B cell (primary cell): ENCODE measurements around the gene ANKRD11. TPM values are rescaled to one million over a fixed set of nuclear protein-coding genes. Genes with fewer than 3 reads are reported as not detected.

Experiments used
- ATAC-seq: fragments of 200-7000 bp; cut with Tn5 transposase; one replicate; pipeline ENCODE4 v1.10.0; 2021; ENCODE audit warnings: low read depth, mild to moderate bottlenecking, moderate number of reproducible peaks, moderate library complexity
- CTCF ChIA-PET: fragments of 350-600 bp; sonication (Branson Sonifier 250); formaldehyde crosslinking; loops from one replicate; lab custom pipeline; 2021; ENCODE audit warnings: antibody characterized with exemption, inconsistent platforms; lab: Charles Lee
- POLR2A ChIA-PET: fragments of 350-600 bp; sonication (Branson Sonifier 250); formaldehyde crosslinking; loops from one replicate; lab custom pipeline; 2021; ENCODE audit warnings: antibody characterized with exemption; lab: Charles Lee
- DNase-seq: peaks from one replicate; pipeline ENCODE4 v3.0.0; 2013
- H2AFZ ChIP-seq: 2 replicates; pipeline ENCODE4 v1.6.1; 2012; ENCODE audit warnings: mild to moderate bottlenecking, low read depth, low read length; ENCODE audit not compliant: insufficient read depth, poor library complexity, severe bottlenecking
- H3K27ac ChIP-seq, 2 donors: 1 replicate in 1 of 2; 2 replicates in 1 of 2; pipeline ENCODE4 v1.5.1; 2012 to 2013; ENCODE audit warnings: low read length in 2 of 2, mild to moderate bottlenecking in 2 of 2, moderate library complexity in 1 of 2
- H3K27me3 ChIP-seq, 4 experiments: fragments of 200-600 bp in 1 of 4; sonication (generic) in 1 of 4; replicated peaks in 1 of 4; 1 replicate in 2 of 4; 2 replicates in 2 of 4; pipeline versions ENCODE4 v1.6.1 to v1.7.0; 2013 to 2016; ENCODE audit warnings: low read length in 3 of 4, mild to moderate bottlenecking in 2 of 4, mixed read lengths in 1 of 4, moderate library complexity in 1 of 4; ENCODE audit not compliant: insufficient read depth in 4 of 4, control insufficient read depth in 3 of 4; ENCODE audit errors: control extremely low read depth in 1 of 4
- H3K36me3 ChIP-seq, 2 experiments: replicated peaks in 1 of 2; 1 replicate in 1 of 2; 2 replicates in 1 of 2; pipeline versions ENCODE4 v1.6.1 to v1.7.1; 2013; ENCODE audit warnings: low read length in 1 of 2; ENCODE audit not compliant: insufficient read depth in 2 of 2, control insufficient read depth in 1 of 2; ENCODE audit errors: control extremely low read depth in 1 of 2, extremely low read depth in 1 of 2
- H3K4me1 ChIP-seq, 2 donors: fragments of 200-600 bp in 1 of 2; sonication (generic) in 1 of 2; 1 replicate in 1 of 2; 2 replicates in 1 of 2; pipeline versions ENCODE4 v1.5.1 to v1.6.1; 2013 to 2017; ENCODE audit warnings: low read length in 2 of 2; ENCODE audit not compliant: control insufficient read depth in 2 of 2, insufficient read depth in 2 of 2
- H3K4me2 ChIP-seq: replicated peaks from 2 replicates; pipeline ENCODE3; 2012; ENCODE audit warnings: mild to moderate bottlenecking, low read depth, low read length; ENCODE audit not compliant: poor library complexity, severe bottlenecking
- H3K4me3 ChIP-seq, 5 experiments: fragments of 200-600 bp in 1 of 5; sonication (generic) in 1 of 5; 1 replicate in 3 of 5; 2 replicates in 2 of 5; pipeline versions ENCODE4 v1.5.1 to v1.7.0; 2011 to 2016; ENCODE audit warnings: low read length in 4 of 5, mild to moderate bottlenecking in 4 of 5, low read depth in 2 of 5, control low read depth in 1 of 5, moderate library complexity in 1 of 5; ENCODE audit not compliant: insufficient read depth in 1 of 5; ENCODE audit errors: control extremely low read depth in 1 of 5, extremely low read depth in 1 of 5
- H3K79me2 ChIP-seq: fragments of 200-600 bp; sonication (generic); one replicate; pipeline ENCODE4 v1.6.0; 2016; ENCODE audit warnings: low read length; ENCODE audit not compliant: control insufficient read depth, insufficient read depth
- H3K9ac ChIP-seq: fragments of 200-600 bp; sonication (generic); 2 replicates; pipeline ENCODE4 v1.6.1; 2017; ENCODE audit warnings: mild to moderate bottlenecking, low read length, moderate library complexity
- H3K9me3 ChIP-seq, 3 donors: one replicate each; pipeline versions ENCODE4 v1.6.1 to v1.7.1; 2013; ENCODE audit warnings: low read length in 2 of 3; ENCODE audit not compliant: control insufficient read depth in 2 of 3, insufficient read depth in 1 of 3; ENCODE audit errors: control extremely low read depth in 1 of 3
- H4K20me1 ChIP-seq: 2 replicates; pipeline ENCODE4 v1.6.0; 2012; ENCODE audit warnings: mild to moderate bottlenecking, low read length; ENCODE audit not compliant: insufficient read depth, control insufficient read depth, poor library complexity, severe bottlenecking
- H3K27ac Mint-ChIP-seq: one replicate; pipeline ENCODE4 v1.8.0; 2021; ENCODE audit warnings: mixed read lengths
- H3K27me3 Mint-ChIP-seq: one replicate; pipeline ENCODE4 v1.8.0; 2021; ENCODE audit warnings: mixed read lengths
- H3K4me1 Mint-ChIP-seq: one replicate; pipeline ENCODE4 v1.8.0; 2021; ENCODE audit warnings: mixed read lengths
- H3K4me3 Mint-ChIP-seq: one replicate; pipeline ENCODE4 v1.8.0; 2021; ENCODE audit warnings: mixed read lengths
- H3K9me3 Mint-ChIP-seq: one replicate; pipeline ENCODE4 v1.8.0; 2022; ENCODE audit warnings: mixed read lengths; ENCODE audit not compliant: insufficient read depth
- CTCF ChIP-seq: fragments of 200-600 bp; IDR thresholded peaks from one replicate; pipeline ENCODE4 v1.8.0; 2022; ENCODE audit warnings: antibody characterized with exemption, mild to moderate bottlenecking
- EZH2 ChIP-seq: IDR thresholded peaks from 2 replicates; pipeline ENCODE4 v1.6.1; 2012; ENCODE audit warnings: borderline replicate concordance, low read depth, mild to moderate bottlenecking, moderate library complexity, low read length; ENCODE audit not compliant: insufficient read depth, poor library complexity, severe bottlenecking
- WGBS: methylation state at CpG from one replicate; pipeline ENCODE4 v1.1.5; 2013; ENCODE audit warnings: missing lambda C conversion rate; ENCODE audit not compliant: insufficient coverage; 5-methylcytosine and 5-hydroxymethylcytosine counted together
- intact Hi-C: fragments of 100-400 bp; cut with micrococcal nuclease; formaldehyde crosslinking; loops from one replicate; pipeline ENCODE4 v1.10.0; 2022
- polyA plus RNA-seq: library from polyadenylated mRNA; depleted of rRNA; stranded (reverse); fragments of >200 nt; gene quantifications from 2 replicates; pipeline ENCODE4 v1.2.3, GENCODE V29; 2012
- total RNA-seq, 2 donors: library from RNA; stranded (reverse); fragments of 120-200 nt in 1 of 2; gene quantifications; 1 replicate in 1 of 2; 2 replicates in 1 of 2; pipeline versions ENCODE4 v1.2.3 to v1.2.4, GENCODE V29; 2013 to 2022

The ANKRD11 gene
- total and polyA plus RNA-seq, 2 donors (not counting 1 experiment from before 2014, with no cell fraction given) = 67.9 to 314 TPM

- Mint-ChIP-seq H3K4me3 (peak overlapping the region; percentile 60), H3K4me1 (peaks cover 76% of the 10 kb centered on the region), H3K27me3 (no peaks in the 10 kb centered on the region), H3K9me3 (no peaks in the 10 kb centered on the region), H3K27ac (peak overlapping the region; percentile 41)
- Histone ChIP-seq H3K79me2 (peaks cover 90% of the 10 kb centered on the region), H3K27me3 (no peaks in the 10 kb centered on the region), H3K4me2 (peak overlapping the region; percentile 49), H3K9ac (no peak overlapping the region), H3K27ac (no peak overlapping the region), H4K20me1 (peaks cover 91% of the 10 kb centered on the region), H3K36me3 (peaks cover 0 to 18% of the 10 kb centered on the region in 2 experiments), H3K4me3 (no peak overlapping the region), H3K9me3 (no peaks in the 10 kb centered on the region), H2AFZ (no peak overlapping the region), H3K4me1 (peaks cover 57 to 60% of the 10 kb centered on the region in 2 donors)
- POLR2A ChIA-PET = interaction anchor here (0.8 to 1.1 kb wide), 3 partner anchors 18 to 131 kb away, joined by 3 to 8 read pairs (median 3); no protein-coding TSS in a partner anchor
- 10% methylated on average over 11 of the region's 21 CpGs for WGBS
- intact Hi-C loops = loop anchor here (2.0 kb wide), 1 partner anchor 16 kb away; no protein-coding TSS in a partner anchor
- TF ChIP-seq EZH2 (no peak), CTCF (no peak)
- CTCF ChIA-PET = interaction anchor here (0.5 to 1.3 kb wide), 3 partner anchors 11 to 1297 kb away, joined by 3 to 4 read pairs (median 3); no protein-coding TSS in a partner anchor
- DNase-seq = no peak
- peak; percentile 26 for ATAC-seq
These were observed 132.0 kb downstream of the ANKRD11 start for GRCh38 chr16:89358030-89359005.
